ENCODE data around the gene TSPOAP1. TPM values are rescaled to one million over a fixed set of nuclear protein-coding genes. Genes with fewer than 3 reads are reported as not detected.

Gene TSPOAP1
- total RNA-seq, 2 donors from 2014 or later = 31.3 to 36.8 TPM

- Histone ChIP-seq H3K9ac (ENCODE audit: extremely low read depth, low read length, poor library complexity, severe bottlenecking) (no peak overlapping the region), H3K27me3 (ENCODE audit: control insufficient read depth, insufficient read depth, low read length, poor library complexity, severe bottlenecking) (peaks cover 8% of the 10 kb centered on the region), H3K4me3 (ENCODE audit: low read length) (no peak overlapping the region), H3K4me1 (ENCODE audit: control insufficient read depth, insufficient read depth, low read length) (no peaks in the 10 kb centered on the region), H3K9me3 (ENCODE audit: control insufficient read depth, low read length) (no peaks in the 10 kb centered on the region), H3K36me3 (ENCODE audit: control insufficient read depth, insufficient read depth, low read length) (no peaks in the 10 kb centered on the region), H3K27ac (ENCODE audit: low read depth, low read length) (no peak overlapping the region)
- Mint-ChIP-seq H3K27me3 (ENCODE audit: insufficient read depth) (peaks cover 39% of the 10 kb centered on the region), H3K9me3 (no peaks in the 10 kb centered on the region), H3K27ac (no peak overlapping the region), H3K4me1 (peaks cover 9% of the 10 kb centered on the region), H3K36me3 (ENCODE audit: low read depth) (peaks cover 6% of the 10 kb centered on the region), H3K4me3 (no peak overlapping the region)
- 84 to 98% methylated on average over 6 to 8 of the region's 9 CpGs for WGBS, 2 experiments (ENCODE audit: insufficient coverage in 1 of 2, insufficient read length in 1 of 2)
- peak; percentile 37 for DNase-seq
- no peak for TF ChIP-seq CTCF (conservative IDR thresholded peaks at IDR 0.05)
These were observed 7.8 kb downstream of the TSPOAP1 start for GRCh38 chr17:58320570-58321323.

- H3K9me3 Mint-ChIP-seq = no peaks in the 10 kb centered on the region
- H3K9me3 ChIP-seq (ENCODE audit: control insufficient read depth, low read length) = no peaks in the 10 kb centered on the region
- H3K4me1 ChIP-seq (ENCODE audit: control insufficient read depth, insufficient read depth, low read length) = no peaks in the 10 kb centered on the region
- peaks cover 7% of the 10 kb centered on the region for H3K4me1 Mint-ChIP-seq
- WGBS, 2 experiments (ENCODE audit: insufficient coverage in 1 of 2, insufficient read length in 1 of 2) = 93 to 100% methylated on average over 3 to 7 of the region's 7 CpGs
- peaks cover 6% of the 10 kb centered on the region for H3K36me3 Mint-ChIP-seq (ENCODE audit: low read depth)
- H3K27me3 ChIP-seq (ENCODE audit: control insufficient read depth, insufficient read depth, low read length, poor library complexity, severe bottlenecking) = peaks cover 8% of the 10 kb centered on the region
- no peak overlapping the region for H3K4me3 Mint-ChIP-seq
- no peak overlapping the region for H3K9ac ChIP-seq (ENCODE audit: extremely low read depth, low read length, poor library complexity, severe bottlenecking)
- H3K27me3 Mint-ChIP-seq (ENCODE audit: insufficient read depth) = peaks cover 36% of the 10 kb centered on the region
- no peaks in the 10 kb centered on the region for H3K36me3 ChIP-seq (ENCODE audit: control insufficient read depth, insufficient read depth, low read length)
- no peak overlapping the region for H3K27ac ChIP-seq (ENCODE audit: low read depth, low read length)
- no peak for DNase-seq
- no peak overlapping the region for H3K27ac Mint-ChIP-seq
- H3K4me3 ChIP-seq (ENCODE audit: low read length) = no peak overlapping the region
- TF ChIP-seq CTCF (conservative IDR thresholded peaks at IDR 0.05) = no peak
These were observed 8.4 kb downstream of the TSPOAP1 start for GRCh38 chr17:58320163-58320558.

GRCh38 chr17:58319173-58320162 lies 9.1 kb downstream of the TSPOAP1 start:
- no peak overlapping the region for H3K27ac Mint-ChIP-seq
- H3K9me3 Mint-ChIP-seq = no peaks in the 10 kb centered on the region
- no peak overlapping the region for H3K9ac ChIP-seq (ENCODE audit: extremely low read depth, low read length, poor library complexity, severe bottlenecking)
- no peaks in the 10 kb centered on the region for H3K9me3 ChIP-seq (ENCODE audit: control insufficient read depth, low read length)
- H3K4me1 ChIP-seq (ENCODE audit: control insufficient read depth, insufficient read depth, low read length) = no peaks in the 10 kb centered on the region
- WGBS, 2 experiments (ENCODE audit: insufficient coverage in 1 of 2, insufficient read length in 1 of 2) = 88 to 93% methylated on average over 10 to 25 of the region's 25 CpGs
- H3K4me3 ChIP-seq (ENCODE audit: low read length) = no peak overlapping the region
- H3K27me3 ChIP-seq (ENCODE audit: control insufficient read depth, insufficient read depth, low read length, poor library complexity, severe bottlenecking) = peaks cover 8% of the 10 kb centered on the region
- DNase-seq = peak; percentile 86
- peaks cover 35% of the 10 kb centered on the region for H3K27me3 Mint-ChIP-seq (ENCODE audit: insufficient read depth)
- no peak overlapping the region for H3K27ac ChIP-seq (ENCODE audit: low read depth, low read length)
- no peaks in the 10 kb centered on the region for H3K36me3 ChIP-seq (ENCODE audit: control insufficient read depth, insufficient read depth, low read length)
- TF ChIP-seq CTCF (conservative IDR thresholded peaks at IDR 0.05) = no peak
- H3K4me1 Mint-ChIP-seq = peaks cover 5% of the 10 kb centered on the region
- H3K4me3 Mint-ChIP-seq = no peak overlapping the region
- H3K36me3 Mint-ChIP-seq (ENCODE audit: low read depth) = peaks cover 10% of the 10 kb centered on the region
